ENCODE results near the gene MGST2.

Gene MGST2

DNA sequence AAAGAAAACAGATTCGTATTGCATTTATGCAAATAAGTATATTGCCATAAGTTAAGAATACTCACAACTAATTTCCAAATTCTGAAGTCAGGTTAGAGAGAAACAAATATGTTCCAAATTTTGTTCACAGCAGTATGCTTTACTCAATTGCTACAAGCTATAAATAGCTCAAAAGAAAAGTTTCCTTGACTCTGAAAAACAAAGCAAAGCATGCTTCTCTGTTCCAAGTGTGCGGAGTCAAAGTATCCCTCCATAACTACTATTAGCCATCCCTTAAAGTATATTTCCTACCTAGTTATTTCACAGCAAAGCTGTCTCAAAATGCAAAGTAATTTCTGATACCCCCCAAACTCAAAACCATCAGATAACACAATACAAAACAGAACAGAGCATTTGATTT lies 47.3 kb downstream of the MGST2 start:
- DNase-seq, result no peak

GRCh38 chr4:139715746-139716391 lies 50.2 kb downstream of the MGST2 start:
- DNase-seq, result no peak

- DNase-seq, result no peak
Observed at GRCh38 chr4:139718358-139718757, 52.7 kb downstream of the MGST2 start.

DNA sequence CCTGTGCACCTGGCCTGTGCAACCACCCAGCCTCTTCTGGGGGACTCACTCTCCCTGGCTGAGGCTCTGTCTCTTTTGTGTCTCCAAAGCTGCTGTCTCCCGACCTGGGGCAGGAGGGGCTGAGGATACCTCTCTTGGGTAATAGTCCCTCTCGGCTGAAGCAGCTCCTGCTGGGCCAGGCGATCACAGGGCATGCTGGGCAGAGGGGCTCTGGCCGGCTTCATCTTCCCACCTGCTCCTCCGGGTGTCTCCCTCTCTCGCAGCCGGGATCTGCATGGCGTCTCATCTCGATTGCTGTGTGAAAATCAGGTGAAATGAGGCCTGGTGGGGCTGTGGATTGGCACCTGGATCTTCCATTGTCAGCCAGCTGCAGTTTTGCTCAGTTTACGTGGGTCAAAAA lies 53.2 kb downstream of the MGST2 start:
- no peak for DNase-seq

DNA sequence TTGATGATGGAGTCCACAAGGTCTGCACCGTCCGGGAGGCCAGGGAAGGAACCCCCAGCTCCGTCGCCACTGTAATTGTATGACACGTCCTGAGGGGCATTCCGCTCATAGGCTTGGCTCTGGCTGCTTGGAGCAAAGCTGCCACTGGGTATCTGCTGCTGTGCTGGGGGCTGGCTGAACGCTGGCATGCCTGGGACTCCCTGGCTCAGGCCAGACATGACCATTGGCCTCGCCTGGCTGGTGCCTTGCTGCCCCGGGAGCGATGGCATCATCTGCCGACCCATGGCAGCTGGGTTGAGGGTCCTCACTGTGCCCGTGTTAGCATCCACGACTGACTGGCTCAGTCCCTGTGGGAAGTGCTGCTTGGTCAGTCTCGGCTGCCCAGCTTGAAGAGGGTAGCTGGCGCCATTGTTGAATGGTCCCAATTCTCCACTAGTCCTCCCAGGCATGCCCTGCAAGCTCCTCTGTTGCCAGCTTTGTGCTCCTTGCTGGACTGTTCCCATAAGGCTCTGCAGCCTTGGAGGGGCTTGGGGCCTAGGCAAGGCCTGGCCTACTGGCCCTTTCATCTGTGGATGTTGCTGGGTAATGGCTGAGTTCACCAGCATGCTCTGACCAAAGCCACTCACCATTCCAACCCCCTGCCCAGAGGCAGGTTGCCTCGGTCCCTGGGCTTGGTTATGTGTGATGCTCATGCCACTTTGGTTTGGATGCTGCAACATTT lies 53.9 kb downstream of the MGST2 start:
- no peak for DNase-seq

GRCh38 chr4:139720806-139721205 lies 55.2 kb downstream of the MGST2 start:
- no peak for DNase-seq

- DNase-seq, result no peak
Observed at GRCh38 chr4:139721789-139722188, 56.2 kb downstream of the MGST2 start.

DNA sequence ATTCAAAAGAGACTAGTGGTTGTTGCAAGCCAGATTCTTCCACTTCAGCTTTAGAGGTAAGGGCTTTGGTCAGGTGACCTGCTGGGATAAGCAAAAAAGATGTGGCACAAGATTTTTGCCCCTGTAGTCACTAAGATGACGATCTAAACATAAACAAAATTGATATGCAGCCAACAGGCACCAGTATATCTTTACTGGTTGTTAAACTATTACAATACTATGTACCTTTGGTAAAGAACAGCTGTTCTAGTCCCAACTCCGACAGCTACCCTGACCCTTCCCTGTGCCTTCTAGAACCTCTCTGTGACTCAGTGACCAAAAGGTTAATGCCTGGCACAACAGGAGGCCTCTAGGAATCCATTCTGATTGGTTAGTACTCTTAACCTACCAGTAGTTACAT lies 59.6 kb downstream of the MGST2 start:
- no peak for DNase-seq

DNA sequence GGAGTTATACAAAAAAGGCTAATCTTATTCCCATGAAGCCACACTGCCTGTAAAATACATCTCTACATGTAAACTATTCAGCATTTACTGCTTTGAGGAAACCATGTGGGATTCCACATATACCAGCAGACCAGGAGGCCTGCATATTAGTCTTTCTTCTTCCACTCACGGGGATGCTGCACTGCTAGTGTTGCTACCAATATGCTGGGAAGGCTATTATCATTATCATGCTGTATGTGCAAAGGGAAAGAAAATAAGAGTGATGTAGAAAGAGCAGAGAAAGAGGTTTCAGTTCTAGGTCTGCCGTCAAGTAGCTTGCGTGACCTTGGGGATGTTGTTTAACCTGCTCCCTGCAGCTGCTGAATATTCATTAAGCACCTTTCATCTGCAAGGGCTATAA lies 61.0 kb downstream of the MGST2 start:
- no peak for DNase-seq

- no peak for DNase-seq
Observed at GRCh38 chr4:139728146-139728545, 62.5 kb downstream of the MGST2 start.

- DNase-seq, result no peak
Observed at GRCh38 chr4:139728840-139729239, 63.2 kb downstream of the MGST2 start.

- DNase-seq, result no peak
Observed at GRCh38 chr4:139732991-139733570, 67.5 kb downstream of the MGST2 start.

GRCh38 chr4:139734201-139734874 lies 68.7 kb downstream of the MGST2 start:
- no peak for DNase-seq

DNA sequence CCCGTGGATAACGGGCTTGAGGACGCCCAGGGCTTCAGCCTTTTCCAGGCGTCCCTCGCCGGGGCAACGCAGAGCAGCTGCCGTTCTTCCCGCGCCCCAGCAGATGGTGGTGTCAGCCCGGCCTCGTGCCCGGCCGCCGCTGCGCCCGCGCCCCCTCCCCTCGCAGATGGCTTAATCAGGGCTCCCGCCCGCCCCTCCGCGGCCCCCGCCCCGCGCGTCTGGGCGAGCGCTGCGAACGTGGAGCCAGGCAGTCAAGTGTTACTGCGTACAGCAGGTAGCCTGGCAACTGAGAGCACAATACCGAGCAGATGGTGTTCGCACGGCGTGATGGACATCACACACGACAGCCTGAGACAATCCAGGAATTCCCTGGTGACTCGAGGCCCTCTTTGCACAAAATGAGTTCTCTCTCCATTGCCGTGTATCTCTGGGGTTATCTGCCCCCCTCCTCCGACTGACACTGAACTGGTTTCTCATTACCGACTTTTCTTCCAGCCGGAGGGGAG lies 69.3 kb downstream of the MGST2 start:
- no peak for DNase-seq

GRCh38 chr4:139735381-139736273 lies 70.0 kb downstream of the MGST2 start:
- DNase-seq, result no peak

DNA sequence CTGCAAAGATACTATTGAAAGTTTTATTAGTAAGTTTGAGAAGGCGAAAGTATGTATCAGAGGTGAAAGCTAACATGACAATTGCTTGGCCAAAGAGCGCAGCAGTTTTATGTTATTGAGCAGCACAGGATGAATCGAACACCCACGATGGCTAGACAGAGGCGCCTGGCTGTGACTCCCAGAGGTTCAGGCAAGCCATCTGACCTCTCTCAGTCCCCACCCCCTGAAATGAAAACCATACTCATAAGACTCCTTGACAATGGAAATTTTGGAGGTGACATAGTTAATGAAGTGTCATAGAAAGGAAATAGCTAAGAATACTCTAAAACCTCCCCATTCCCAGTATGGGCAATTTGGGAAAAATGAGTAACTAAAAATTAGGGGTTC lies 70.6 kb downstream of the MGST2 start:
- DNase-seq, result no peak

DNA sequence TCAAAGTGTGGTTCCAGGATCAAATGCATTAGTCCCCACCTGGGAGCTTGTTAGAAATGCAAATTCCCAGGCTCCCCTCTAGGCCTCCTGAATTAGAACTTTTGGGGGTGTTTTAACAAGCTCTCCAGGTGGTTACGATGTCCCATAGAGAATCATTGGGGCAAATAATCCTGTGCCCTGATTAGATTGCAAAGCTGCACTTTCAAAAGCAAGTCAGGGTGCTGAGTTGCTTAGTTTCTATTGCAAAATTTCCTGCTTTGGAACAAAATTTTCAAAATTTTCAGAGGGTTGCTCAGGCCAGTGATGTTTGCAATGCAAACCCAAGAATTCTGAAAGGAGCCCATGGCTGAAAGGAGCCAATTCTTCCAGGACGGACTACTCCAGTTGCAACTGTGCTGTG lies 71.0 kb downstream of the MGST2 start:
- no peak for DNase-seq

GRCh38 chr4:139738846-139739613 lies 73.4 kb downstream of the MGST2 start:
- DNase-seq, result no peak

DNA sequence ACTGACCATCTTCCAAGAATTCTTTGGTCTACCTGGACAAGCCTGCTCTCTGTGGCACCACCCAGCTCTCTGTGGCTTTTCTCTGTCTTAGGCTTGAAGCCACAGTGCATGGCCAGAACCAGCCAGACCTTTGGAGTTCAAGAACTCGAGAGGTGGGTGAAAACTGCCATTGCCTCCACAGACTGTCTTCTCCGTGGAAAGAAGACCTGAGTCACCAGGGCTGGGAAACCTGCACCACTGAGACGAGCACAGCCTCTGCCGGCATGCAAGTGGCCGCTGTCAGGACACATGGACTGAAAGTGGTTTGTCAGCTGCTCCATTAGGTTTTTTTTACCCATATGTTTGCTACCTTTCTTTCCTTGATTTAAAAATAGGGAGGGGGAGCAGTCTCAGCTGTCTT lies 74.5 kb downstream of the MGST2 start:
- no peak for DNase-seq

- no peak for DNase-seq
Observed at GRCh38 chr4:139740531-139741041, 75.0 kb downstream of the MGST2 start.

- no peak for DNase-seq
Observed at GRCh38 chr4:139743027-139743426, 77.4 kb downstream of the MGST2 start.

GRCh38 chr4:139744232-139744631 lies 78.6 kb downstream of the MGST2 start:
- DNase-seq, result no peak
